Brain pericyte (primary cell): ENCODE measurements around the gene RAD51AP2.

ENCODE experiments used
- DNase-seq: peaks from one replicate; pipeline ENCODE4 v3.0.0-alpha.2; 2012; ENCODE audit warnings: low read depth, low spot score

Gene RAD51AP2

DNA sequence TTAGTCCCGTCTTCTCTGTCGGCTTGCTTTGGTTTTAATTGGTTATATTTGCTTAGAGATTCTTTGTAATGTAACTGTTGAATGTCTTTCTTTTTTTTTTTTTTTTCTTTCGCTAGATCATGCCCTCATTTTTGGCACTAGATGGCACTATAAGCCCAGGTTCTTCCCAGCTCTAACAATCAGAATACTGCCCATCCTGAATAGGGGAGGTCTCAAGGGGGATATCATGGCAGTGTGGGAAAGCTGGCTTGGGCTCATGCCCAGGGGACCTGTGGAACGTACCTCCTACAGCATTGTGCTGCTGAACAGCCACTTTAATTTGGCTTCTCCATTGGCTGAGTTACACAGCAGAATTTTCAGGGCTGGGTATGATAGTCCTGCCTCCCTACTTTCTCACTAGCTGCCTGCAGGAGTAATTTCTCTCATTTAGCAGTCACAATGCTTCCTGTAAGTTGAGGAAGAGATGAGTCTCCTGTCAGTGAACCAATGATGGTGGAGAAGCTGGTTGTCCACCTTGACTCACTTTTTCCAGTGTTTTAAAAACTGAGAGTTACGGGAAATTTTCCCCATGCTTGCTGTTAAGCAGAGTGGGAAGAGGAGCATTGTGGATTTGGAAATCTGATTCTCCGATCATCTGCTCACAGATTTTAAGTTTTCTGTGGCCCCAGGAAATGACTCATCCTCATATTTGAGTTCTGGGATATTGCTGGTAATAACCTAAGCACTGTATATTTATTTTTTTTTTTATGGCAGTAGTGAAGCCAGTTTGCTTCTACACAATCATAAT lies 47.2 kb downstream of the RAD51AP2 start:
- DNase-seq, result peak; percentile 16

DNA sequence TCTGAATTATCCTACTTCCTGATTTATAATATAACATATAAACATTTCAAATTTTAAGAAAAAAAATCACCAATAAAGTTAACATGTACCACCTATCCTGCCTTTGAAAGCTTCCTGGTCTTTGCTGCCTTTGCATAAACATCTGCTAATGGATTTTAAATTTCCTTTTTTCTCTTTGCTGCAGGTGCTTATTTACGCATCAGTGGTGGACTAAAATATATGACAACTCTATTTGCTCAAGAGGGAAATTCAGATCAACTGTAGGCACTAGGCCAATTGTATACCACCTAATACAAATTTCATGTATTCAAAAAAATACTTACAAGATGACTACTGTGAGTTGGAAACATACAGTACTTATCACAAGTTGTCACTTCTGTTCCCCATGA lies 57.2 kb downstream of the RAD51AP2 start:
- no peak for DNase-seq
